HG03442 (cell line): Measurements from ENCODE around the gene ZFC3H1.

ENCODE experiments used
- ATAC-seq: cut with Tn5 transposase; IDR thresholded peaks from one replicate; pipeline ENCODE4 v1.9.1; 2021; ENCODE audit warnings: mild to moderate bottlenecking, moderate library complexity; ENCODE audit not compliant: unreplicated experiment

Gene ZFC3H1

GRCh38 chr12:71638499-71638898 lies 25.1 kb downstream of the ZFC3H1 start:
- no peak for ATAC-seq

- ATAC-seq = peak; percentile 69
Measured at GRCh38 chr12:71636704-71637115, 26.9 kb downstream of the ZFC3H1 start.

GRCh38 chr12:71627438-71628002 lies 36.1 kb downstream of the ZFC3H1 start:
- no peak for ATAC-seq

GRCh38 chr12:71626768-71627167 lies 36.9 kb downstream of the ZFC3H1 start:
- ATAC-seq = no peak

- ATAC-seq = peak; percentile 70
Measured at GRCh38 chr12:71626098-71626497, 37.5 kb downstream of the ZFC3H1 start.

- ATAC-seq = no peak
Measured at GRCh38 chr12:71625476-71625875, 38.2 kb downstream of the ZFC3H1 start.

GRCh38 chr12:71621938-71622337 lies 41.7 kb downstream of the ZFC3H1 start:
- ATAC-seq = no peak

- ATAC-seq = no peak
Measured at GRCh38 chr12:71610031-71610795, 53.4 kb downstream of the ZFC3H1 start.

- ATAC-seq = no peak
Measured at GRCh38 chr12:71607494-71608330, 55.9 kb downstream of the ZFC3H1 start.

GRCh38 chr12:71605039-71605438 lies 58.6 kb downstream of the ZFC3H1 start:
- ATAC-seq = no peak

- ATAC-seq = no peak
Measured at GRCh38 chr12:71602761-71603577, 60.7 kb downstream of the ZFC3H1 start.

- ATAC-seq = no peak
Measured at GRCh38 chr12:71601546-71601945, 62.1 kb downstream of the ZFC3H1 start.

GRCh38 chr12:71599210-71599609 lies 64.4 kb downstream of the ZFC3H1 start:
- no peak for ATAC-seq

GRCh38 chr12:71594214-71594948 lies 69.3 kb downstream of the ZFC3H1 start:
- no peak for ATAC-seq

GRCh38 chr12:71592841-71593240 lies 70.8 kb downstream of the ZFC3H1 start:
- ATAC-seq = no peak

- ATAC-seq = no peak
Measured at GRCh38 chr12:71591601-71592000, 72.0 kb downstream of the ZFC3H1 start.

- ATAC-seq = no peak
Measured at GRCh38 chr12:71589478-71589881, 74.2 kb downstream of the ZFC3H1 start.

- ATAC-seq = no peak
Measured at GRCh38 chr12:71587012-71587411, 76.6 kb downstream of the ZFC3H1 start.

- no peak for ATAC-seq
Measured at GRCh38 chr12:71585218-71585617, 78.4 kb downstream of the ZFC3H1 start.

- ATAC-seq = no peak
Measured at GRCh38 chr12:71584356-71584755, 79.3 kb downstream of the ZFC3H1 start.
